Measurements from ENCODE around the gene PSMB8. TPM values are rescaled to one million over a fixed set of nuclear protein-coding genes. Genes with fewer than 3 reads are reported as not detected.

Gene PSMB8
- total and polyA plus RNA-seq, 2 of the 4 experiments (the other 2 are of a cell fraction), result 31.6 to 33.3 TPM

GRCh38 chr6:32799740-32800139 lies 44.1 kb downstream of the PSMB8 start:
- no peak overlapping the region for H2AK5ac ChIP-seq (ENCODE audit: low read depth, low read length)
- no TSS peak for BruUV-seq (replicated peaks)
- H3K18ac ChIP-seq (ENCODE audit: low read depth, low read length), result no peak overlapping the region
- H3K9me3 ChIP-seq (ENCODE audit: control insufficient read depth, insufficient read depth, low read length), result peaks cover 4% of the 10 kb centered on the region
- no peak overlapping the region for H3K4me3 ChIP-seq (ENCODE audit: insufficient read depth, low read depth, low read length)
- no peaks in the 10 kb centered on the region for H3K36me3 ChIP-seq (ENCODE audit: control insufficient read depth, insufficient read depth, low read length)
- no CpG with 5 or more reads among the region's 3 CpGs for WGBS, 2 experiments (ENCODE audit: extremely low coverage in 2 of 2, insufficient read length in 1 of 2)
- H3K9me1 ChIP-seq (ENCODE audit: insufficient read depth, low read length), result no peaks in the 10 kb centered on the region
- no peak overlapping the region for H3K23ac ChIP-seq (ENCODE audit: low read depth, low read length)
- no peak overlapping the region for H2AK9ac ChIP-seq (replicated peaks; ENCODE audit: low read depth, low read length, poor library complexity)
- H3K4ac ChIP-seq (ENCODE audit: low read depth, low read length), result no peak overlapping the region
- no peak overlapping the region for H4K5ac ChIP-seq (ENCODE audit: low read depth, low read length)
- H4K91ac ChIP-seq (ENCODE audit: insufficient read depth, low read depth, low read length), result no peak overlapping the region
- no peaks in the 10 kb centered on the region for H3K4me1 ChIP-seq (ENCODE audit: control insufficient read depth, insufficient read depth, low read length)
- POLR2A ChIA-PET (ENCODE audit: unreplicated experiment), result no interaction called here
- no peak overlapping the region for H2BK5ac ChIP-seq (ENCODE audit: low read depth, low read length, poor library complexity, severe bottlenecking)
- ATAC-seq (ENCODE audit: low read depth) (no peak), DNase-seq (no peak)
- H3K4me2 ChIP-seq (ENCODE audit: low read depth, low read length), result no peak overlapping the region
- in situ Hi-C loops (cut with MboI; ENCODE audit: low sequenced_read_pairs) (loop anchor here (5.0 to 10.0 kb wide), 2 partner anchors 382 to 555 kb away; no protein-coding TSS in a partner anchor), intact Hi-C loops (cut with micrococcal nuclease) (loop anchor here (5.0 kb wide), 1 partner anchor 367 kb away; no protein-coding TSS in a partner anchor), dilution Hi-C loops (cut with HindIII; ENCODE audit: low sequenced_read_pairs, unreplicated experiment) (no loop called here)
- no peaks in the 10 kb centered on the region for H3K79me1 ChIP-seq (ENCODE audit: low read depth in 1 of 2, low read length in 2 of 2)
- no peak overlapping the region for H2BK20ac ChIP-seq (ENCODE audit: low read depth, low read length)
- peaks cover 10% of the 10 kb centered on the region for H3K27me3 ChIP-seq (ENCODE audit: control insufficient read depth, insufficient read depth, low read length)
- H3K27ac ChIP-seq (ENCODE audit: insufficient read depth, low read length), result no peak overlapping the region
- no peak overlapping the region for H3K56ac ChIP-seq (ENCODE audit: extremely low read depth, insufficient read depth, low read length)
- CTCF ChIA-PET, result no interaction called here
- no peak overlapping the region for H4K8ac ChIP-seq (ENCODE audit: low read depth in 2 of 2, low read length in 2 of 2)
- H3K9ac ChIP-seq (ENCODE audit: low read depth, low read length), result no peak overlapping the region
- H2BK120ac ChIP-seq (ENCODE audit: low read depth, low read length), result no peak overlapping the region
- no peaks in the 10 kb centered on the region for H4K20me1 ChIP-seq (ENCODE audit: insufficient read depth, low read length)
- TF ChIP-seq FOS (IDR thresholded peaks at IDR 0.05; ENCODE audit: low read depth, low read length) (no peak), USF2 (IDR thresholded peaks at IDR 0.05; ENCODE audit: low read depth, low read length) (no peak), NFE2L2 (IDR thresholded peaks at IDR 0.05; ENCODE audit: low read depth, low read length) (no peak), MXI1 (IDR thresholded peaks at IDR 0.05; ENCODE audit: borderline replicate concordance, low read depth, low read length) (no peak), RAD21 (IDR thresholded peaks at IDR 0.05; ENCODE audit: low read length) (no peak), CTCF (conservative IDR thresholded peaks at IDR 0.05; ENCODE audit: low read depth, low read length) (no peak), BHLHE40 (IDR thresholded peaks at IDR 0.05; ENCODE audit: low read depth, low read length) (no peak), ELK1 (IDR thresholded peaks at IDR 0.05; ENCODE audit: borderline replicate concordance, low read depth, low read length) (no peak), CHD1 (IDR thresholded peaks at IDR 0.05; ENCODE audit: low read depth, low read length) (no peak), CEBPB (IDR thresholded peaks at IDR 0.05; ENCODE audit: low read depth, low read length) (no peak)
- H3K14ac ChIP-seq (replicated peaks; ENCODE audit: low read depth, low read length), result no peak overlapping the region
- H2BK15ac ChIP-seq (ENCODE audit: low read depth, low read length), result no peak overlapping the region
- H2AFZ ChIP-seq (replicated peaks; ENCODE audit: low read length, poor library complexity), result no peak overlapping the region

Data from IMR-90 (cell line).